Peyer's patch (tissue), 4 donors: ENCODE results near the gene PCNX1. TPM values are rescaled to one million over a fixed set of nuclear protein-coding genes. Genes with fewer than 3 reads are reported as not detected.

Experiments
- DNase-seq, 3 donors: peaks; one replicate each; pipeline ENCODE4 v3.0.0-alpha.2; 2017 to 2019
- H3K27ac ChIP-seq, 4 donors: fragments of 200-600 bp; sonication (generic); one replicate each; pipeline ENCODE4 v1.5.1; 2016 to 2019
- H3K27me3 ChIP-seq, 2 donors: fragments of 200-600 bp; sonication (generic); one replicate each; pipeline ENCODE4 v1.5.1; 2019
- H3K36me3 ChIP-seq, 3 donors: fragments of 200-600 bp; sonication (generic); one replicate each; pipeline ENCODE4 v1.5.1; 2016 to 2019
- H3K4me1 ChIP-seq, 4 donors: fragments of 200-600 bp; sonication (generic); one replicate each; pipeline ENCODE4 v1.5.1; 2016 to 2019
- H3K4me3 ChIP-seq, 4 donors: fragments of 200-600 bp; sonication (generic); 1 replicate in 3 of 4; 2 replicates in 1 of 4; pipeline ENCODE4 v1.5.1; 2016 to 2019; ENCODE audit warnings: mild to moderate bottlenecking in 1 of 4
- H3K9me3 ChIP-seq, 4 donors: fragments of 200-600 bp; sonication (generic); one replicate each; pipeline ENCODE4 v1.5.1; 2016 to 2019; ENCODE audit warnings: mild to moderate bottlenecking in 1 of 4
- CTCF ChIP-seq, 6 experiments: fragments of 450-650 bp in 4 of 6; fragments of 200-600 bp in 2 of 6; sonication (generic) in 1 of 6; IDR thresholded peaks; one replicate each; pipeline ENCODE4 v1.5.1; 2017 to 2019; ENCODE audit warnings: antibody characterized with exemption in 6 of 6, mild to moderate bottlenecking in 3 of 6, moderate library complexity in 1 of 6
- POLR2A ChIP-seq, 2 donors: fragments of 450-650 bp; IDR thresholded peaks; one replicate each; pipeline ENCODE4 v1.5.1; 2017; ENCODE audit warnings: antibody characterized with exemption in 2 of 2, mild to moderate bottlenecking in 2 of 2, moderate library complexity in 2 of 2
- total RNA-seq, 4 donors: library from RNA; depleted of rRNA; stranded (reverse); fragments of >200 nt; gene quantifications; one replicate each; pipeline ENCODE4 v1.1.0, GENCODE V29; 2016

Gene PCNX1
- total RNA-seq, 4 donors from 2014 or later, result 62.7 to 136 (median 90.5) TPM

DNA sequence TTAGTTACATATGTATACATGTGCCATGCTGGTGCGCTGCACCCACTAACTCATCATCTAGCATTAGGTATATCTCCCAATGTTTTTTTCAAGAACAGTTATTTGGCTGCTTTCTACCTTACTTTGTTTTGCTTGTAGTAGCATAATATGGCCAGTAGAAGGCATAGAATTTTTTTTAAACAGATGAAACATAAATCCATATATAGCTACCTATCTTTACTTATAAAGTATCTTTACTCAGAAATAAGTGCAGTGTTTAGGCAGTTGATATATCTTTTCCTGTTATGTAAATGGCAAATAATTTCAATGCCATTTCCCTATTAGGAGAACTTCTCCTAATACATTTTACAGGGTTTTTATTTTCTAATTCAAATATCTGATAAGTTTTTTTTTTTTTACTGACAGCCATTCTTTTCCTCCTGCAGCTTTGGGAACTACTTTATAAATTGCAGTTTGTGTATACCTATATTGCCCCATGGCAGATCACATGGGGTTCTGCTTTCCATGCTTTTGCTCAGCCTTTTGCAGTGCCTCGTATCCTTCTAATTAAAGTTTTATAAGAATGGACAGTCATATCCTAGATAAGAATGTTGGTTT, 143.1 kb downstream of the PCNX1 start:
- Histone ChIP-seq H3K27me3 (no peaks in the 10 kb centered on the region), H3K36me3 (peaks cover 0 to 65% (median 3%) of the 10 kb centered on the region in 3 donors), H3K27ac (no peak overlapping the region), H3K9me3 (no peaks in the 10 kb centered on the region), H3K4me3 (no peak overlapping the region), H3K4me1 (no peaks in the 10 kb centered on the region)
- DNase-seq, result no peak
- TF ChIP-seq CTCF (IDR thresholded peaks at IDR 0.05) (peak in 5 of 6 experiments; percentile 25 to 43 (median 41)), POLR2A (IDR thresholded peaks at IDR 0.05) (no peak)

DNA sequence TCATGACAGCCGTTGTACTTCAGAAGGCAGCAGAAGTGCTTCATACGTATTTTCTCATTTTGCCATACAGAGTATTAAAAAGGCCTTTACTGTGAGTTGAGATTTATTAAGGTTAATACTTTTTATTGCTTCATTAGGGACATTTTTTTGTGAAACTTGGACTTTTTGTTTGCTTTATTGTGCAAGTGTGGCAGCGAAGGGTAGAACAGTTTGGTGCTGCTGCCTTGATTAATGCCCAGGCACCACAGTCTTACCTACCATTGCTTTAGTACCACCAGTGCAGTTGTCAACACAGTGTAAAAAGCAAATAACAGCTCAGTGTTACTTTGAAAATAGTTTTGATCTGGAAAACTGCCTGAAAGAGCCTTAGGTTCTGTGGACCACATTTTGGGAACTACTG, 147.4 kb downstream of the PCNX1 start:
- H3K27me3 ChIP-seq, result no peaks in the 10 kb centered on the region
- TF ChIP-seq POLR2A (IDR thresholded peaks at IDR 0.05), result no peak
- no peak for TF ChIP-seq CTCF (IDR thresholded peaks at IDR 0.05)
- no peak overlapping the region for H3K4me3 ChIP-seq
- peaks cover 0 to 73% (median 3%) of the 10 kb centered on the region in 3 donors for H3K36me3 ChIP-seq
- no peak for DNase-seq
- H3K4me1 ChIP-seq, result no peaks in the 10 kb centered on the region
- no peaks in the 10 kb centered on the region for H3K9me3 ChIP-seq
- H3K27ac ChIP-seq, result no peak overlapping the region

DNA sequence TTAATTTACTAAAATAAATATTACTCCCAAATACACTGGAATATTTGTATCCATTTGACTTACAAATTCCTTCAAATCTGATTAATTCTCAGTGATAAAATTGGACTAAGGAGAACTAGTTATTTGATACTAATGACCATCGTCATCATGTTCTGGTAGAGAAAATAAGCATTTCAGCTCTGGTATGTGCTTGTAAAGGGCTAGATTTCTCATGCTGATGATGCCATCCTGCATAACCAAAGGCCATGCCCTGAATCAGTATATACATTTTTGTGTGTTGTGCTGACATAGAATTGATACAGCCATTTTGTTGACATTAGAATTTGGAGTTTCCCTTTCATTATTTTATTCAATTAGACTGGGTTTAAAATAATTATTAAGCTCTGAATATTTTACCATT, 148.9 kb downstream of the PCNX1 start:
- Histone ChIP-seq H3K4me3 (no peak overlapping the region), H3K36me3 (peaks cover 0 to 85% (median 3%) of the 10 kb centered on the region in 3 donors), H3K9me3 (no peaks in the 10 kb centered on the region), H3K27me3 (no peaks in the 10 kb centered on the region), H3K4me1 (no peaks in the 10 kb centered on the region), H3K27ac (no peak overlapping the region)
- TF ChIP-seq CTCF (IDR thresholded peaks at IDR 0.05), result no peak
- TF ChIP-seq POLR2A (IDR thresholded peaks at IDR 0.05), result no peak
- DNase-seq, result no peak

DNA sequence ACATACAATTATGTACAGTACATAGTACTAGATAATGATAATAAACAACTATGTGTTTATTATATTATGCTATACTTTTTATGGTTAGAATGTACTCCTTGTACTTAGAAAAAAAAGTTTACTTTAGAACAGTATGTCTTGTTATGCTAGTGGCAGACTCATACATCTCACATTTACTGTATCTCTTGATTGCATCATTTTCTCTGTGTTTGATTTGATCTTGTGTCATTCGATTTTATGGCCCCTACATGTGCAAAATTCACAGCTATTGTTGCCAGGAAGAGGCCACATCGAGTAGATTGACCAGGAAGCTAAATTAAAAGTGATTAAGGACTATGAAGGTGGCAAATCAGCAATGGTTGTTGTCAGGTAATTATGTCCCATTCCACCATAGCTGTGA, 153.0 kb downstream of the PCNX1 start:
- no peak for DNase-seq
- Histone ChIP-seq H3K4me3 (no peak overlapping the region), H3K9me3 (no peaks in the 10 kb centered on the region), H3K27ac (peak overlapping the region in 1 of 4 donors; percentile 1), H3K36me3 (peaks cover 0 to 67% (median 0%) of the 10 kb centered on the region in 3 donors), H3K27me3 (no peaks in the 10 kb centered on the region), H3K4me1 (no peaks in the 10 kb centered on the region)
- TF ChIP-seq CTCF (IDR thresholded peaks at IDR 0.05), result no peak
- no peak for TF ChIP-seq POLR2A (IDR thresholded peaks at IDR 0.05)

GRCh38 chr14:71060825-71061455, 153.7 kb downstream of the PCNX1 start:
- no peak for DNase-seq
- H3K4me3 ChIP-seq, result no peak overlapping the region
- H3K4me1 ChIP-seq, result no peaks in the 10 kb centered on the region
- no peak overlapping the region for H3K27ac ChIP-seq
- peaks cover 0 to 66% (median 0%) of the 10 kb centered on the region in 3 donors for H3K36me3 ChIP-seq
- no peak for TF ChIP-seq POLR2A (IDR thresholded peaks at IDR 0.05)
- no peak for TF ChIP-seq CTCF (IDR thresholded peaks at IDR 0.05)
- H3K9me3 ChIP-seq, result no peaks in the 10 kb centered on the region
- H3K27me3 ChIP-seq, result no peaks in the 10 kb centered on the region
